Measurements from ENCODE around the gene CEP85. TPM values are rescaled to one million over a fixed set of nuclear protein-coding genes. Genes with fewer than 3 reads are reported as not detected.
"Not testable (repeated sequence)": the region's sequence is repeated elsewhere in the genome, so short reads cannot be mapped to it uniquely, and the experiment has no call there.

Gene CEP85
- polyA plus RNA-seq, 3 donors: 8.2 to 32.5 (median 10.9) TPM

DNA sequence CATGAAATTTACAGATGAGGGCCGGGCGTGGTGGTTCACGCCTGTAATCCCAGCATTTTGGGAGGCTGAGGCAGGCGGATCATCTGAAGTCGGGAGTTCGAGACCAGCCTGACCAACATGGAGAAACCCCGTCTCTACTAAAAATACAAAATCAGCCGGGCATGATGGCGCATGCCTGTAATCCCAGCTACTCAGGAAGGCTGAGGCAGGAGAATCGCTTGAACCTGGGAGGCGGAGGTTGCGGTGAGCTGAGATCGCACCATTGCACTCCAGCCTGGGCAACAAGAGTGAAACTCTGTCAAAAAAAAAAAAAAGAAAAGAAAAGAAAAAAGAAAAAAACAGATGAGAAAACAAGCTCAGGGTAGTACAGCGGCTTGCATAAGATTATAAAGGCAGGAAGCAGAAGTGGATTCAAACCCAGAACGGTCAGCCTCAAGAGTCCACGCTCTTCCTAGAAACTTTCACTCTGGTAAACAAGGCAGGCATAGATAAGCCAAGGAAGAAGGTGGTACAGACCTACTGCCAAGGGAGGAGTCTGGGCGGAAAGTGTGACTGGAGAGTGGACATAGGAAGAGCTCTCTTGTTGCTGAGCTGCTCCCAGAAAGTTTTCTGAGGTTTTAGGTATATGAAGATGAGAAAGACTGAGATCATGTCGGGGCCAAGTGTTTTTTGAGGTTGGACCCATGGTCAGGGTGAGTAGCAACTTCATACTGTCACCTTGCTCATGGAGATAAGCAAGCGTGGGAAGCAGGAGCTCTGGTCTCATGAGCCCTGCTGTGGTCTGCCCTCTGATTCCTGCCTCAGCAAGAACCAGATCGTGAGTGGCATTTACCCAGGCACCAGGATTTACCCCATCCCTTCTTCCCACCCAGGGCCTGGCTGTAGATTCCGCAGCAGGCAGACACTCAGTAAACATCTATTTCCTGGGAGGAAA is 74.2 kb downstream of the CEP85 start:
- peak overlapping the region; percentile 82 for H3K4me2 ChIP-seq (replicated peaks; ENCODE audit: extremely low read depth, low read length, poor library complexity, severe bottlenecking)
- not testable (repeated sequence) for H3K27me3 Mint-ChIP-seq (ENCODE audit: low read depth in 3 of 3); H3K36me3 ChIP-seq (replicated peaks in 1 of 2; ENCODE audit: control insufficient read depth in 1 of 2, insufficient read depth in 2 of 2, low read length in 2 of 2); H3K27me3 ChIP-seq (ENCODE audit: control insufficient read depth in 2 of 2, insufficient read depth in 2 of 2, low read length in 2 of 2); H4K20me1 ChIP-seq (ENCODE audit: insufficient read depth, low read length); H3K9me3 Mint-ChIP-seq; H3K9me3 ChIP-seq (replicated peaks in 1 of 2; ENCODE audit: control insufficient read depth in 1 of 2, insufficient read depth in 1 of 2, low read length in 2 of 2)
- H3K27ac ChIP-seq (ENCODE audit: low read depth in 1 of 2, low read length in 2 of 2): peak overlapping the region; percentile 91 to 97
- H3K4me1 ChIP-seq (ENCODE audit: control insufficient read depth in 1 of 2, insufficient read depth in 2 of 2, low read length in 2 of 2): peaks cover 79 to 92% of the 10 kb centered on the region in 2 donors
- 72% methylated on average over 11 of the region's 21 CpGs for WGBS (ENCODE audit: insufficient coverage)
- H3K36me3 Mint-ChIP-seq: peaks cover 6 to 14% of the 10 kb centered on the region in 2 donors
- peak overlapping the region; percentile 69 to 91 for H3K4me3 Mint-ChIP-seq
- intact Hi-C loops (cut with micrococcal nuclease): loop anchor here in 1 of 2 donors (1.0 to 2.0 kb wide), 4 partner anchors 8 to 29 kb away; no protein-coding TSS in a partner anchor
- H3K27ac Mint-ChIP-seq: peak overlapping the region; percentile 95 to 100 (median 100)
- peak overlapping the region; percentile 74 for H2AFZ ChIP-seq (ENCODE audit: insufficient read depth, low read depth, low read length, poor library complexity, severe bottlenecking)
- H3K4me3 ChIP-seq (replicated peaks in 1 of 3; ENCODE audit: low read depth in 2 of 3, low read length in 3 of 3): peak overlapping the region; percentile 28 to 83 (median 36)
- H3K9ac ChIP-seq (ENCODE audit: insufficient read depth, low read length, poor library complexity, severe bottlenecking): peak overlapping the region; percentile 67
- H3K79me2 ChIP-seq (ENCODE audit: insufficient read depth, low read length): peaks cover 41% of the 10 kb centered on the region
- peaks cover 77% of the 10 kb centered on the region for H3K4me1 Mint-ChIP-seq
- peak in 2 of 3 donors; percentile 54 to 60 for DNase-seq

DNA sequence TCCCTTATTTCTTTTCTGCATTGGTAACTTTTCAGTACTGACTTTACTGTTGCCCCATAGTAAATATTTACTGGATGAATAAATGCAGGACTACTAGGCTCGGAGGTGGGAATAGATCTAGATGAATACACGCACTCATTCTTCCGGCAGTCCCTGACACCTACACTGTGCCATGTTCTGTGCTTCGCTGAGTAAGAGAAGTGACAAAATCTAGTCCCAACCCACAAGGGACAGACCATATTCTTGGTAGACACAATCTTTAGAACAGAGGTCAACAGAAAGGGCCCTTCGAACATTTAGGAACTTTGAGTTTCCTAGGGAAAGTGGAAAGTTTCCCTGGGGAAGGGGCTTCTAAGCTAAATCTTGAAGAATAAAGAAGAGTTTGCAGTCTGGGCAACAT is 80.5 kb downstream of the CEP85 start:
- intact Hi-C loops (cut with micrococcal nuclease): loop anchor here in 1 of 2 donors (10.0 kb wide), 1 partner anchor 200 kb away; the partner anchor contains the start of gene PDIK1L
- peaks cover 83 to 92% of the 10 kb centered on the region in 2 donors for H3K4me1 ChIP-seq (ENCODE audit: control insufficient read depth in 1 of 2, insufficient read depth in 2 of 2, low read length in 2 of 2)
- H2AFZ ChIP-seq (ENCODE audit: insufficient read depth, low read depth, low read length, poor library complexity, severe bottlenecking): no peak overlapping the region
- peaks cover 4 to 5% of the 10 kb centered on the region in 2 donors for H3K36me3 Mint-ChIP-seq
- H3K27me3 Mint-ChIP-seq (ENCODE audit: low read depth in 3 of 3): peaks cover 0 to 3% (median 0%) of the 10 kb centered on the region in 3 donors
- no peak for DNase-seq
- no peaks in the 10 kb centered on the region for H3K9me3 Mint-ChIP-seq
- no CpG with 5 or more reads among the region's 5 CpGs for WGBS (ENCODE audit: insufficient coverage)
- H3K27ac Mint-ChIP-seq: peak overlapping the region; percentile 86 to 99 (median 97)
- H4K20me1 ChIP-seq (ENCODE audit: insufficient read depth, low read length): no peaks in the 10 kb centered on the region
- peaks cover 79% of the 10 kb centered on the region for H3K4me1 Mint-ChIP-seq
- H3K4me3 ChIP-seq (replicated peaks in 1 of 3; ENCODE audit: low read depth in 2 of 3, low read length in 3 of 3): peak overlapping the region in 1 of 3 experiments; percentile 83
- no peak overlapping the region for H3K9ac ChIP-seq (ENCODE audit: insufficient read depth, low read length, poor library complexity, severe bottlenecking)
- peak overlapping the region in 1 of 2 donors; percentile 89 for H3K4me3 Mint-ChIP-seq
- no peaks in the 10 kb centered on the region for H3K36me3 ChIP-seq (replicated peaks in 1 of 2; ENCODE audit: control insufficient read depth in 1 of 2, insufficient read depth in 2 of 2, low read length in 2 of 2)
- peak overlapping the region; percentile 82 for H3K4me2 ChIP-seq (replicated peaks; ENCODE audit: extremely low read depth, low read length, poor library complexity, severe bottlenecking)
- peak overlapping the region; percentile 88 to 92 for H3K27ac ChIP-seq (ENCODE audit: low read depth in 1 of 2, low read length in 2 of 2)
- TF ChIP-seq CTCF (IDR thresholded peaks at IDR 0.05): no peak
- H3K9me3 ChIP-seq (replicated peaks in 1 of 2; ENCODE audit: control insufficient read depth in 1 of 2, insufficient read depth in 1 of 2, low read length in 2 of 2): no peaks in the 10 kb centered on the region
- H3K27me3 ChIP-seq (ENCODE audit: control insufficient read depth in 2 of 2, insufficient read depth in 2 of 2, low read length in 2 of 2): no peaks in the 10 kb centered on the region
- H3K79me2 ChIP-seq (ENCODE audit: insufficient read depth, low read length): peaks cover 53% of the 10 kb centered on the region

All from CD14-positive monocyte (primary cell).